ENCODE data around the gene ISYNA1. TPM values are rescaled to one million over a fixed set of nuclear protein-coding genes. Genes with fewer than 3 reads are reported as not detected.

The ISYNA1 gene
- total RNA-seq, 1 experiment from 2014 or later, result 6.8 TPM

GRCh38 chr19:18483119-18483890 lies 45.4 kb upstream of the ISYNA1 start:
- ChIA-PET POLR2A (interaction anchor here (0.8 to 1.0 kb wide), 2 partner anchors 14 to 24 kb away, joined by 3 to 4 read pairs; no protein-coding TSS in a partner anchor), CTCF (interaction anchor here (0.6 to 3.4 kb wide), 7 partner anchors 10 to 387 kb away, joined by 3 to 10 read pairs (median 3); no protein-coding TSS in a partner anchor)
- TF ChIP-seq CTCF (IDR thresholded peaks at IDR 0.05; ENCODE audit: unreplicated experiment), result no peak
- H3K4me3 Mint-ChIP-seq (ENCODE audit: unreplicated experiment), result no peak overlapping the region
- H3K9me3 Mint-ChIP-seq (ENCODE audit: unreplicated experiment), result no peaks in the 10 kb centered on the region
- no peaks in the 10 kb centered on the region for H3K27me3 Mint-ChIP-seq (ENCODE audit: insufficient read depth, unreplicated experiment)
- no peaks in the 10 kb centered on the region for H3K36me3 Mint-ChIP-seq (ENCODE audit: insufficient read depth, unreplicated experiment)
- intact Hi-C loops (cut with micrococcal nuclease), result no loop called here
- BruUV-seq (replicated peaks), result no TSS peak
- no peak overlapping the region for H3K27ac Mint-ChIP-seq (ENCODE audit: low read depth, unreplicated experiment)
- peaks cover 45% of the 10 kb centered on the region for H3K4me1 Mint-ChIP-seq (ENCODE audit: insufficient read depth, unreplicated experiment)
- DNase-seq (ENCODE audit: unreplicated experiment), result peak; percentile 56

- intact Hi-C loops (cut with micrococcal nuclease), result no loop called here
- DNase-seq (ENCODE audit: unreplicated experiment), result peak; percentile 46
- ChIA-PET CTCF (interaction anchor here (0.7 to 3.4 kb wide), 11 partner anchors 8 to 481 kb away, joined by 3 to 10 read pairs (median 3); no protein-coding TSS in a partner anchor), POLR2A (interaction anchor here (1.2 kb wide), 1 partner anchor 38 kb away, joined by 3 read pairs; no protein-coding TSS in a partner anchor)
- TF ChIP-seq CTCF (IDR thresholded peaks at IDR 0.05; ENCODE audit: unreplicated experiment), result no peak
- Mint-ChIP-seq H3K4me1 (ENCODE audit: insufficient read depth, unreplicated experiment) (peaks cover 44% of the 10 kb centered on the region), H3K27ac (ENCODE audit: low read depth, unreplicated experiment) (peak overlapping the region; percentile 79), H3K9me3 (ENCODE audit: unreplicated experiment) (no peaks in the 10 kb centered on the region), H3K27me3 (ENCODE audit: insufficient read depth, unreplicated experiment) (no peaks in the 10 kb centered on the region), H3K36me3 (ENCODE audit: insufficient read depth, unreplicated experiment) (no peaks in the 10 kb centered on the region), H3K4me3 (ENCODE audit: unreplicated experiment) (no peak overlapping the region)
- no TSS peak for BruUV-seq (replicated peaks)
These were observed 43.7 kb upstream of the ISYNA1 start for GRCh38 chr19:18481505-18482222.

- Mint-ChIP-seq H3K36me3 (ENCODE audit: insufficient read depth, unreplicated experiment) (no peaks in the 10 kb centered on the region), H3K27ac (ENCODE audit: low read depth, unreplicated experiment) (peak overlapping the region; percentile 44), H3K27me3 (ENCODE audit: insufficient read depth, unreplicated experiment) (no peaks in the 10 kb centered on the region), H3K4me3 (ENCODE audit: unreplicated experiment) (peak overlapping the region; percentile 9), H3K4me1 (ENCODE audit: insufficient read depth, unreplicated experiment) (peaks cover 39% of the 10 kb centered on the region), H3K9me3 (ENCODE audit: unreplicated experiment) (no peaks in the 10 kb centered on the region)
- intact Hi-C loops (cut with micrococcal nuclease), result no loop called here
- ChIA-PET POLR2A (interaction anchor here (0.7 kb wide), 2 partner anchors 10 to 20 kb away, joined by 3 read pairs; no protein-coding TSS in a partner anchor), CTCF (interaction anchor here (0.6 to 1.6 kb wide), 7 partner anchors 10 to 1173 kb away, joined by 3 to 7 read pairs (median 3); no protein-coding TSS in a partner anchor)
- BruUV-seq (replicated peaks), result no TSS peak
- peak; percentile 86 for DNase-seq (ENCODE audit: unreplicated experiment)
- no peak for TF ChIP-seq CTCF (IDR thresholded peaks at IDR 0.05; ENCODE audit: unreplicated experiment)
These were observed 42.2 kb upstream of the ISYNA1 start for GRCh38 chr19:18480006-18480691.
